GM21528 (cell line): ENCODE data around the gene USP34.
"Not testable (repeated sequence)": the region's sequence is repeated elsewhere in the genome, so short reads cannot be mapped to it uniquely, and the experiment has no call there.

Experiments
- ATAC-seq: cut with Tn5 transposase; IDR thresholded peaks from one replicate; pipeline ENCODE4 v1.9.1; 2021; ENCODE audit warnings: mild to moderate bottlenecking, moderate library complexity; ENCODE audit not compliant: unreplicated experiment, low FRiP score

USP34 gene

GRCh38 chr2:61173116-61173515 lies 297.8 kb downstream of the USP34 start:
- ATAC-seq = no peak

- no peak for ATAC-seq
These were observed 298.2 kb downstream of the USP34 start for GRCh38 chr2:61172671-61173070.

- no peak for ATAC-seq
These were observed 303.3 kb downstream of the USP34 start for GRCh38 chr2:61167579-61167978.

- no peak for ATAC-seq
These were observed 304.9 kb downstream of the USP34 start for GRCh38 chr2:61165946-61166345.

- not testable (repeated sequence) for ATAC-seq
These were observed 305.8 kb downstream of the USP34 start for GRCh38 chr2:61165082-61165481.

- no peak for ATAC-seq
These were observed 308.2 kb downstream of the USP34 start for GRCh38 chr2:61162721-61163120.

- ATAC-seq = no peak
These were observed 309.0 kb downstream of the USP34 start, which contains the start of gene C2orf74 for GRCh38 chr2:61161888-61162287. TSS of gene C2orf74 (plus strand) at chr2:61162188. CDS start at chr2:61162515, 327 bp downstream.

- no peak for ATAC-seq
These were observed 312.4 kb downstream of the USP34 start for GRCh38 chr2:61158356-61158955.

GRCh38 chr2:61157371-61158003 lies 313.4 kb downstream of the USP34 start:
- ATAC-seq = no peak

GRCh38 chr2:61151436-61151835 lies 319.5 kb downstream of the USP34 start:
- no peak for ATAC-seq

GRCh38 chr2:61149074-61149473 lies 321.8 kb downstream of the USP34 start:
- no peak for ATAC-seq

GRCh38 chr2:61148091-61148490 lies 322.8 kb downstream of the USP34 start:
- ATAC-seq = not testable (repeated sequence)

- ATAC-seq = no peak
These were observed 324.9 kb downstream of the USP34 start for GRCh38 chr2:61145990-61146389.

- ATAC-seq = peak; percentile 90
These were observed 326.1 kb downstream of the USP34 start for GRCh38 chr2:61144697-61145268.

GRCh38 chr2:61141151-61141550 lies 329.7 kb downstream of the USP34 start:
- no peak for ATAC-seq

- ATAC-seq = no peak
These were observed 332.0 kb downstream of the USP34 start for GRCh38 chr2:61138859-61139258.
